ENCODE measurements around the gene ARHGAP44. TPM values are rescaled to one million over a fixed set of nuclear protein-coding genes. Genes with fewer than 3 reads are reported as not detected.

Gene ARHGAP44
- polyA plus RNA-seq, 3 donors = 7.2 to 7.8 (median 7.5) TPM

DNA sequence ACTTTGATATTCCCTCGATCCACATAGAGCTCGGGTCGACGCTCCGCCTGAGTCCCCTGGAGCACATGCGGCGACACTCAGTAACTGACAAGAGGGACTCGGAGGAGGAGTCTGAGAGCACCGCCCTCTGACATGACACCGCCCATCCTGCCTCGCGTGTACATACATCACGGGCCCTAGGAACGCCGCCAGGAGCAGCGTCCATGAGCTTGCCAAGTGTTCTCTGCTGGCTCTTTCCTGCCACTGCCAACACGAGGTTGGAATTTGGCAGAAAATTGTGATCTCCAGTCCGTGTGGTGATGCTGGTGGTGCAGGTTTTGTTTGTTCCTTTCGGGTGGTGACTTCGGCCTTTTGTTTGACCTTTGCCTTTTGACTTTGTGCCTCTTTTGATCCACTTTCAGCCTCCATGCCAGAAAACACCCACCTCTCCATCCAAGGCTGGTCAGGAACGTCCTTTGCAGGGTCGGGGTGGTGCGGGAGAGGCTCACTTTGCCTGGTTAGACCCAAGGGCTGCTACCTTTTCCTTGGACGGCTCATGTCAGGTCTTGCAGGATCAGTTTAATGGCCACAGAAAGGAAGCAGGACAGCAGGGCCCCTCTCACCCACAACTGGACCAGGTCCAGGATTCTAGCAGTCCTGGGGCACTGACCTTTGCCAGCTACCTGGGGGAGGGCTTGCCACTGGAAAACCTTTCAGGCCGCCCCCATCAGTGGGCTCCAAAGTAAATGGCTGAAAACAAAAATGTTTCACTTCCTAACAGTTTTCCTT, 200.9 kb downstream of the ARHGAP44 start:
- DNase-seq (ENCODE audit: low read depth in 3 of 3, low spot score in 2 of 3) = no peak

- DNase-seq (ENCODE audit: low read depth in 3 of 3, low spot score in 2 of 3) = no peak
Measured at GRCh38 chr17:12990926-12991325, 201.6 kb downstream of the ARHGAP44 start.

- no peak for DNase-seq (ENCODE audit: low read depth in 3 of 3, low spot score in 2 of 3)
Measured at GRCh38 chr17:12992676-12993075, 203.4 kb downstream of the ARHGAP44 start.

DNA sequence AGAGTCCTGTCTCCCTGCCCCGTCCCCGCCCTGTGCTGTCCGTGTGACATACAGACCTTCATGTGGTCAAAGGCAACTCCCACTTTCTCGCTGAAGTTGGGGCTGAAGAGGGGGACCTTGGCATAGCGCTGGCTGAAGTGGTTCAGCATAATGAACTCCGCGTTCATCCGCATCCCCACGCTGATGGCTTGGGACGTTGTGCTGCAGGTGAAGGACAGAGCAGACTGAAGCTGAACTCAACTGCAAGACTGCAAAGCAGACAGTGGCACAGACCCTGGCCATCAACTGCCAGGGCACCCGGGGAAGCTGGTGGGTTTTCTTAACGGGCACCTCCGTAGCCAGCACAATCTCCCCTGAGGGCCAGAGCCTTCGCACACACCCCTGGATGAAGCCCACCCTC, 204.3 kb downstream of the ARHGAP44 start:
- DNase-seq (ENCODE audit: low read depth in 3 of 3, low spot score in 2 of 3) = no peak

GRCh38 chr17:12994341-12995074, 205.2 kb downstream of the ARHGAP44 start:
- DNase-seq (ENCODE audit: low read depth in 3 of 3, low spot score in 2 of 3) = no peak

DNA sequence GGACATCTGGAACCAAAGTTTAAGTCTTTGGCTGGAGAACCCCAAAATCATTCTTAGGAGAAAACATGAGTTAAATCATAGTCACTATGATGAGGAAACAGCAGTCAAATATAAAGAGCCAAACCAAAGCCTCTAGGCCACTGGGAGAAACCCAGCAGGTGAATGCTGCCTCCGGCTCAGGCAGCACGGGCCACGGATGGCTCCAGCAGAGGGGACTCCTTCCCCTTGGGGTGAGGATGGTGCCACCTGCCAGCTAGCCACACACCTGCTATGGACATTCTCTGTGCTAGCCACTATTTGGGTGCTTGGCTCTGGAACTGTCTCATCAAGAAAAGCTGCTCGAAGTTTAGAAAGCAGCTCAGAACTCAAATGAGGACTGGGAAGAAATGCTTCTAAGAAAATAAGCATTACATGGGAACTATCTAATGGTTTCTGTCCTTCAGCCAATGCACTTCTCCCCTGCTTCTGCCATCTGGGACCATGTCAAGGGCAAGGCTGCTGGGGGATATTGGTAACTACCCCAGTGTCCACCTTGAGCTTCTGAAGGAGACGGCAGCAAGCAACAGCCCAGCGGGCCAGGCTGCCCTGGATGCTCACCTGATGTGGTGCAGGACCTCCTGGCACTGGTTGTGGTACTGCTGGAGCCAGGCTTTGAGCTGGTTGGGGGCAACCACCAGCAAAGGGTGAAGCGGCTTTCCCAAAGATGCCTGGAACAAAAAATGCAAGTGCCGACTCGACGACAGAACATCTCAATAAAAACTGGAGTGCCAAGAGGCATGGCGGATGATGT, 206.0 kb downstream of the ARHGAP44 start:
- DNase-seq (ENCODE audit: low read depth in 3 of 3, low spot score in 2 of 3) = no peak

DNA sequence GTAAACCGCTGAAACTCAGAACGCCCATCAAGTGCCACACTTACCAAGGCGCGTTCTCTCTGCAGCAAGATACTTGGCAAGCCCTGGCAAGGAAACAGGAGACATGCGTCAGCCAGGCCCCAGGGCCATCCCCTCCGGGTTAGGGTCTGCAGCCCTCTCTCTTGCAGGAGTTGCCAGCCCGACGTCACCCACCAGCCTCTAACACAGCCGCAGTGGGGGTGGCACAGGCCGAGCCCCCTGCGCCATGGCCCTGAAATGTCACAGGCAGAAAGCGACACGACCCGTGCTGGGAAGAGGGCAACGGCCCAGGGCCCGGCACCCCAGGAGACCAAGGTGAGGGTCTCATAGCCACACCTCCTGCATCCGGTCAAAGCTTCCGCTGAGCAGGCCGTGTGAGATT, 206.6 kb downstream of the ARHGAP44 start:
- no peak for DNase-seq (ENCODE audit: low read depth in 3 of 3, low spot score in 2 of 3)

GRCh38 chr17:12996357-12996756, 207.1 kb downstream of the ARHGAP44 start:
- no peak for DNase-seq (ENCODE audit: low read depth in 3 of 3, low spot score in 2 of 3)

DNA sequence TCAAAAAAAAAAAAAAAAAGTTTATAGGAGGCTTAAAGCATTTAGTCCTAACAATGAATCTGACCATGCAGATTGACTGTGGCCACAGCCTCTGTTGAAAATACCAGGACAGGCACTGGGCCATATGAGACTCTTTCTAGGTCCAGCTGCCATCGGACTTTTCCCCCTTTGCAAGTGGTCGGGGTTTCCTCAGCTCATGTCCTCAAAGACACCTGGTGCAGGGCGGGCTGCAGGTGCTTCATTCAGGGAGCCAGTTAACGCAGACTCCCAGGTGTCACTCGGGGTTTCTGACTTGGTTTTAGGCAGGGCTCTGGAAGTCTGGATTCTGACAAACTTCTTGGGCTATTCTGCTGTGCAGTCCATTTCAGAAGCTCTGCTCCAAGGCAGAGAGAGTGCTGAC, 207.6 kb downstream of the ARHGAP44 start:
- DNase-seq (ENCODE audit: low read depth in 3 of 3, low spot score in 2 of 3) = no peak

GRCh38 chr17:12998461-12998860, 209.2 kb downstream of the ARHGAP44 start:
- DNase-seq (ENCODE audit: low read depth in 3 of 3, low spot score in 2 of 3) = no peak

DNA sequence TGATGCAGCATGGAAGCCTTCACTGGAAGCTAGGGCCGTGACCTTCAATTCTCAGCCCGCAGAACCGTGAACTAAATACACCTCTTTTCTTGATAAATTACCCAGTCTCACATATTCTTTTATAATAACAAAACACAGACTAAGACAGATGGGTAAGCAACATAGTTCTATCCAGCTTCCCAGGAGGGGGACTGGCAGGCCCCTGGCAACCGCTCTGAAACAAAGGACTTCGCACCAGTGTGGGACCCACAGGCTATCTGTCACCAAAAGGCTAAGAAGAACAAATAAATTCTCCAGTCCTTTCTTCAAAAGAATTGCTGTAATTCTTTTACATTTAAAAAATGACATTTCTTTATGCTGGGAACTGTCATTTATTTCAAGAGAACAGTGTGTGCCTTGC, 209.6 kb downstream of the ARHGAP44 start:
- DNase-seq (ENCODE audit: low read depth in 3 of 3, low spot score in 2 of 3) = no peak

GRCh38 chr17:13000561-13000960, 211.3 kb downstream of the ARHGAP44 start:
- no peak for DNase-seq (ENCODE audit: low read depth in 3 of 3, low spot score in 2 of 3)

- DNase-seq (ENCODE audit: low read depth in 3 of 3, low spot score in 2 of 3) = peak in 2 of 3 donors; percentile 45 to 50
Measured at GRCh38 chr17:13001991-13002615, 212.8 kb downstream of the ARHGAP44 start.

- DNase-seq (ENCODE audit: low read depth in 3 of 3, low spot score in 2 of 3) = peak; percentile 57 to 74 (median 69)
Measured at GRCh38 chr17:13002761-13003453, 213.6 kb downstream of the ARHGAP44 start.

GRCh38 chr17:13003454-13003851, 214.2 kb downstream of the ARHGAP44 start:
- no peak for DNase-seq (ENCODE audit: low read depth in 3 of 3, low spot score in 2 of 3)

GRCh38 chr17:13003927-13004326, 214.6 kb downstream of the ARHGAP44 start:
- DNase-seq (ENCODE audit: low read depth in 3 of 3, low spot score in 2 of 3) = no peak

GRCh38 chr17:13004336-13004735, 215.0 kb downstream of the ARHGAP44 start:
- DNase-seq (ENCODE audit: low read depth in 3 of 3, low spot score in 2 of 3) = no peak

- DNase-seq (ENCODE audit: low read depth in 3 of 3, low spot score in 2 of 3) = no peak
Measured at GRCh38 chr17:13005530-13005929, 216.2 kb downstream of the ARHGAP44 start.

GRCh38 chr17:13008461-13008860, 219.2 kb downstream of the ARHGAP44 start:
- no peak for DNase-seq (ENCODE audit: low read depth in 3 of 3, low spot score in 2 of 3)

- no peak for DNase-seq (ENCODE audit: low read depth in 3 of 3, low spot score in 2 of 3)
Measured at GRCh38 chr17:13010959-13011358, 221.7 kb downstream of the ARHGAP44 start.
